MM.1S (cell line): ENCODE results near the gene AMPD2.

Experiments
- CTCF ChIP-seq: fragments of 300-600 bp; sonication (generic); IDR thresholded peaks from 2 replicates; pipeline ENCODE4 v1.5.1; 2016; ENCODE audit warnings: antibody characterized with exemption, low read length, mixed read lengths
- EZH2phosphoT487 ChIP-seq: fragments of 300-600 bp; sonication (generic); IDR thresholded peaks from 2 replicates; pipeline ENCODE4 v1.6.1; 2018; ENCODE audit warnings: antibody characterized with exemption, low read length

DNA sequence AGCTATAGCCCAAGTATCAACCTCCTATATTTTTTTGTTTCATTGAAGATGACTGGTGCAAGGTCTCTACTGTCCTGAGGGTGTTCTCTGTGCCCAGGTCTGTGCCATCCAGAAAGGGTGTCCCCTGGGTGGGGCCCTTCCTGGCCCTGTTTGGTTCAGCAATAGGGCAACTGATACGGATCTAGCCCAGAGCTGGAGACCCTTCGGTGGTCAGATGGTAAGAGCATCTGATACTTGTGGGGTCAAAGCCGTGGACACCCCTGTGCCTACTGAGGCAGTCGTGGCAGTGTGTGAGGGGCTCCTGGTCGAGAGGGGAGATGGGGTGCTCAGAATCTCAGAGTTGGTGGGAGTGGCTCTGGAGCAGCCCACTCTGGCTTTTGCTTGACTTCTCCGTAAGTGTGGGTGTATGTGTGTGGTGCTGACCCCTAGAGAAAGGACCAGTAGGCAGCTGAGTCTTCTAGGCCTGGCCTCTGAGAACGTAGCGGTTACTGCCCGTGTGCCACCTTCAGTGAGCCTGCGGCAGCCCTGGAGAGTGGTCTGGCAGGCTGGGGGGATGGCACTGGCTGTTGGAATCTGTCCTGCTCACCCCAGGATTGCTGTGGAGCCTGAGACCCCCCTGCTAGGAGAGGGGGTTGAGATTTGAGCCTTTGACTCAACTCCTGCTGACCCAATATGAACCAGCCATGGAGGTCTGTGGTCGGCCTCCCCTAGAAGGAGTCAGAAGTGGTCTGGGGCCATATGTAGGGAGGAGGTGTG lies 2.7 kb downstream of the AMPD2 start:
- TF ChIP-seq CTCF (no peak), EZH2phosphoT487 (no peak)
